Skin epidermis (tissue), 12 donors: ENCODE results near the gene PIBF1.
"Not testable (repeated sequence)": the region's sequence is repeated elsewhere in the genome, so short reads cannot be mapped to it uniquely, and the experiment has no call there.

Experiments
- H3K27ac ChIP-seq, 21 experiments: fragments of 200-600 bp; sonication (generic) in 11 of 21; one replicate each; pipeline ENCODE4 v1.5.0; 2020; ENCODE audit warnings: mild to moderate bottlenecking in 3 of 21, inconsistent platforms in 2 of 21, moderate library complexity in 2 of 21
- H3K4me3 ChIP-seq, 7 experiments: fragments of 200-600 bp; sonication (generic) in 2 of 7; one replicate each; pipeline ENCODE4 v1.5.0; 2020; ENCODE audit warnings: inconsistent platforms in 2 of 7, mild to moderate bottlenecking in 2 of 7, moderate library complexity in 1 of 7

PIBF1 gene

DNA sequence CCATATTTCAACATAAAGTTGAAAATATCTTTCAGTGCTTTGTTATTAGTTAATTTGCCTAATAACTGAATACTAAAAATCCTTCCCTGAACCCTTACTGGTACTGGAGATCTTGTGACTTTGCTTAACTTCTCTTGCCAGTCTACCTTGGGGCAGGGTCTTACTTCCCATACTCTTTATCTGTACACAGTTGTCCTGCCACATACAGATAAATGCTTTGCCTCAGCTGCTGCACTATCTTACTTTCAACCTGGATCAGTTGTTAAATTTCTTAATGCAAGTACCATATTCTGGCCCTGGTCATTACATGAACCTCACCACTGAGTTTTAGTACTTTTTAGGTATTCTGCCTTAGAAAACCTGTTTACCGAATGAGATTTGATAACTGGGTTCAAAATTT is 107.6 kb downstream of the PIBF1 start:
- H3K4me3 ChIP-seq = no peak overlapping the region
- H3K27ac ChIP-seq = no peak overlapping the region

DNA sequence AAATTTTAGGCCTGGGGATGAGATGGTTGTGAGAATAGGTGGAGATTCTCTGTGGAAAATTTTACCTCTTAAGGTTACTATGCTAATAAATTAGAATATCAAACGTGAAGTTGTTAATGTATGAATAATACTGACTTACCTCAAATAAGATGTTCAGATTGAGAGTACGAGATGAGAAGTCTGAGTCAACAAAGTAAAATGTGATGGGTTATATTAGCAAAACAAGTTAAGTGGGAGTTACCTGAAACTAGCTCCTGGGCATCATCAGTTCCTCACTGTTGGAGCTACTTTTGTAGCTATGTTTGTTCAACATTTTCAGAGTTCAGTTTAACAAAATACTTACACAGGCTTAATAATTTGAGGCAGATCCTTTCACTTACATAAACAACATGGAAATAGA is 108.6 kb downstream of the PIBF1 start:
- H3K27ac ChIP-seq = no peak overlapping the region
- H3K4me3 ChIP-seq = no peak overlapping the region

DNA sequence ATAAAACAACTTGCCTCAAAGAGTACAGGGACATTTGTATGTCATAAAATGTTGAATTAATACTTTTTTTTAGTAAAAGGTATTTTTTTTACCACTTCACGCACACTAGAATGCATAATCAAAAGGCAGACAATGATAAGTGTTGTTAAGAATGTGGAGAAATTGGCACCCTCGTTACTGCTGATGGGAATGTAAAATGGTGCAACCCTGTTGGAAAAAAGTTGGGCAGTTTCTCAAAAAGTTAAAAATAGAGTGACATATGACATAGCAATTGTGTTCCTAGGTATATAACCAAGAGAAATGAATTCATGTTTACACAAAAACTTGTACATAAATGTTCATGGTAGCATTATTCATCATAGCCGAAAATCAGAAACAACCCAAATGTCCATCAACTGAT is 109.5 kb downstream of the PIBF1 start:
- Histone ChIP-seq H3K4me3 (no peak overlapping the region), H3K27ac (no peak overlapping the region)

DNA sequence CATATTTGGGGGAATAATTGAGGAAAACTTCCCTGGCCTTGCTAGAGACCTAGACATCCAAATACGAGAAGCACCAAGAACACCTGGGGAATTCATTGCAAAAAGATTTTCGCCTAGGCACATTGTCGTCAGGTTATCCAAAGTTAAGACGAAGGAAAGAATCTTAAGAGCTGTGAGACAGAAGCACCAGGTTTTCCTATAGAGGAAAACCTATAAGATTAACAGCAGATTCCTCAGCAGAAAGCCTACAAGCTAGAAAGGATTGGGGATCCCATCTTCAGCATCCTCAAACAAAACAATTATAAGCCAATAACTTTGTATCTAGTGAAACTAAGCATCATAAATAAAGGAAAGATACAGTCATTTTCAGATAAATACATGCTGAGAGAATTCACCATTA is 114.9 kb downstream of the PIBF1 start:
- Histone ChIP-seq H3K27ac (no peak overlapping the region), H3K4me3 (no peak overlapping the region)

DNA sequence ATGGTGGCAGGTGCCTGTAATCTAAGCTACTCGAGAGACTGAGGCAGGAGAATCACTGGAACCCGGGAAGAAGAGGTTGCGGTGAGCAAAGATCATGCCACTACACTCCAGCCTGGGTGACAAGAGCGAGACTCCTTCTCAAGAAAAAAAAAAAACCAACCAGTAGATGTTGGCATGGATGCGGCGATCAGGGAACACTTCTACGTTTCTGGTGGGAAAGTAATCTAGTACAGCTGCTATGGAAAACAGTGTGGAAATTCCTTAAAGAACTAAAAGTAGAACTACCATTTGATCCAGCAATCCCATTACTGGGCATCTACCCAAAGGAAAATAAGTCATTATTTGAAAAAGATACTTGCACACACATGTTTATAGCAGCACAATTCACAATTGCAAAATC is 119.6 kb downstream of the PIBF1 start:
- not testable (repeated sequence) for H3K27ac ChIP-seq, H3K4me3 ChIP-seq

DNA sequence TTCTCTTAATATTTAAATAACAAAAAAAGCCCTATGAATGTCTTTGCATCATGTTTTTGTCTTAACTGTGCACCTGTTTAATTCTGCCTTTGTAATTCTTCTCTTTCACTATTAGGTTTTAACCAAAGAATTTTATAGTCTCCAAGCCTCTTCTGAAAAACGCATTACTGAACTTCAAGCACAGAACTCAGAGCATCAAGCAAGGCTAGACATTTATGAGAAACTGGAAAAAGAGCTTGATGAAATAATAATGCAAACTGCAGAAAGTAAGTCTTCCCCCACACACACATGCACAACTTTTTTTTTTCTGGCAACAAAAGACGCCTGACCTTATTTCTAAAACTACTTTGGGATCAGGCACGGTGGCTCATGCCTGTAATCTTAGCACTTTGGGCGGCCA is 126.5 kb downstream of the PIBF1 start:
- H3K27ac ChIP-seq = no peak overlapping the region
- no peak overlapping the region for H3K4me3 ChIP-seq

DNA sequence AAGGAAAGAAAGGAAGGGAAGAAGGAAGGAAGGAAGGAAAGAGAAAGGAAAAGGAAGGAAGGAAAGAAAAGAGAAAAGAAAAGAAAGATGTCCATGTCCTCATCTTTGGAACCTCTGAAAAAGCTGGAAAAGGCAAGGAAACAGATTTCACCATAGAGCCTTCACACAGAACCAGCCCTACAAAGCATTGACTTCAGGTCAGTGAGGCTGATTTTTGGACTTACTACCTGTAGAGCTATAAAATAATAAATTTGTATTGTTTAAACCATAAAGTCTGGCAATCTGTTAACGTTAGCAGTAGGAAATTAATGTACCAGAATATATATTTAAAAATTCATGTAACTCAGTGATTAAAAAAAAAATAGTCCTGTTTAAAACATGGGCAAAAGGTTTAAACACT is 130.0 kb downstream of the PIBF1 start:
- H3K27ac ChIP-seq = no peak overlapping the region
- no peak overlapping the region for H3K4me3 ChIP-seq

DNA sequence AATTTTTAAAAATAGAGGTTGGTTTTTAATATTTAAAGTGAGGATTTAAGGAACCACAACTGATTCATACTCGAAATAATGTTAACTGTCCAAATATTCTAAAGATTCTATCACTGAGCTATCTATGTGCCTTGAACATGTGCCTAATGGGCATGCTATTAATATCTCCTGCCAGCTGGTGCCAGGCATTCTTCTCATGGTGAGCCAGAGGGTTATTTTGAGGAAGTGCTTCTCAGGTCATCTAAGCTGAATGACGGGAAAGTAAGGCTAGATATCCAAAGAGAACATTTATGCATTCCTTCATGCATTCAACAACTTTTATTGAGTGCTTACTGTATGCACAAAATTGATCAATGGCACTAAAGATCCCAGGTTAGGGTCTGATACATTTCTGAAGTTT is 138.2 kb downstream of the PIBF1 start:
- Histone ChIP-seq H3K27ac (no peak overlapping the region), H3K4me3 (no peak overlapping the region)

DNA sequence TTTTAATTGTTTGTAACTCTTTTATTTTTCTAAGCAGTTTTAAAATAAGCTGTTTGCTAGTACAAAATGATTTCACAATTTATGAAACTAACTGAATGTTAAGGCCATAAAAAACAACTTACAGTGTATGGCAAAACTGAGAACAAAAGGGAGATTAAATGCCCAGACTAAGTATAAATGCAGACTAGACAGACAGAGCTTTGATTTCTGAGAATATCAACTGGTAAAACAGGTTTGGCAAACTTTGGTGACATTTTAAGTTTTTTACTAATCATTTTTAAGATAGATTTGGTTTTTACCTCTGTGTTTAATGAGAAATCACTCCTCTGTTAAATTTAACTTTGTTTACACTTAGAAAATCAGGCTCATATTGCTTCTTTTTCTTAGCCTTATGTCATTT is 149.4 kb downstream of the PIBF1 start:
- peak overlapping the region in 2 of 21 experiments; percentile 1 to 34 for H3K27ac ChIP-seq
- H3K4me3 ChIP-seq = no peak overlapping the region

DNA sequence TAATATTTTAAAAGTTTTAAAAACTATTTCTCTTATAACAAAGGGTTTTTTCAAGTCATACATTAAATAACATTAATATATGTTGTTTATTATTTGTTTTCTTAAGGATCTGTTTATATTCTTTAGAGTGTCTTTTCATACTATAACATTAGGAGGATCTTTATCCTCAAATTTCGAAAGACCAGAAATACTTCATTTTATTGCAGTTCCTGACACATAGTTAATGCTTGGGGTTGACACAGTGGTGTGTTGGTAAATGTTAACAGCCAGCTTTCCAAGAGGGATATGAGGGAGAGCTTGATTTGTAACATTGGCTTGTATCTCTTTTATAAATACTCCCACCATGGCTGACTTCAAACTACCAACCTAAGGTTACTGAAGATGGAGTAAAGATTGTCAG is 150.3 kb downstream of the PIBF1 start:
- Histone ChIP-seq H3K27ac (no peak overlapping the region), H3K4me3 (no peak overlapping the region)

DNA sequence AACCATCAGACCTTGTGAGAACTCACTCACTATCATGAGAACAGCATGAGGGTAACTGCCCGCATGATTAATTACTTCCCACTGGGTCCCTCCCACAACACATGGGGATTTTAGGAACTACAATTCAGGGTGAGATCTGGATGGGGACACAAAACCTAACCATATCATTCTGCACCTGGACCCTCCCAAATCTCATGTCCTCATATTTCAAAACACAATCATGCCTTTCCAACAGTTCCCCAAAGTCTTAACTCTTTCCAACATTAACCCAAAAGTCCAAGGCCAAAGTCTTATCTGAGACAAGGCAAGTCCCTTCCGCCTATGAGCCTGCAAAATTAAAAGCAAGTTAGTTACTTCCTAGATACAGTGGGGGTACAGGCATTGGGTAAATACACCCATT is 164.3 kb downstream of the PIBF1 start:
- H3K4me3 ChIP-seq, H3K27ac ChIP-seq: not testable (repeated sequence)

DNA sequence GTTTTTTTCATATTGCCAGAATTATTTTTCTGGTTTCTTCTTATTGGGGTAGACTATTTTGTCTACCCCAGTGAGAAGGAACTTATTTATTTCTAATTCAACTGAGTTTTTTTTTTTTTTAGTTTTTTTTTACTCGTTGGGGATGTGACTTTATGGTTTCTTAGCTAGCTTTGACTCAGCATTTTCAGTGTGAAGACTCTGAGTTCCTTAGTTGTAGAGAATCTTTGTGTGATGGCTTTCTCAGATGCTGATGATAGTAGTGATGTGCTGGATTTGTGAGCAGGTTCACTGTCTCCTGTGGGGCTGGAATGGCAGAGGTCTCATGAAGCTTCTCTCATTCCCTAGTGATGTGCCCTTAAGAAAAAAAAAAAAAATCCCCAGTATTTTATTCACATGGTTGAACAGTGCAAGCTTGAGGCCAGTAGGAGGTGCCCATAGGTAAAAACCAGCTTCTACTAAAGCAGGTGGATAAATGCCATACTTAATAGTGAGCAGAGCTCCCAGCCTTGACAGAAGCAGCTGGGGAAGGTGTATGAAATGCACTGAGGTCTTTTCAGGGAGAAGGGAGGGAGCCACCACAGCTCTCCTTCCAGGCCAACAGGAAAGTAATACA is 170.7 kb downstream of the PIBF1 start:
- no peak overlapping the region for H3K27ac ChIP-seq

DNA sequence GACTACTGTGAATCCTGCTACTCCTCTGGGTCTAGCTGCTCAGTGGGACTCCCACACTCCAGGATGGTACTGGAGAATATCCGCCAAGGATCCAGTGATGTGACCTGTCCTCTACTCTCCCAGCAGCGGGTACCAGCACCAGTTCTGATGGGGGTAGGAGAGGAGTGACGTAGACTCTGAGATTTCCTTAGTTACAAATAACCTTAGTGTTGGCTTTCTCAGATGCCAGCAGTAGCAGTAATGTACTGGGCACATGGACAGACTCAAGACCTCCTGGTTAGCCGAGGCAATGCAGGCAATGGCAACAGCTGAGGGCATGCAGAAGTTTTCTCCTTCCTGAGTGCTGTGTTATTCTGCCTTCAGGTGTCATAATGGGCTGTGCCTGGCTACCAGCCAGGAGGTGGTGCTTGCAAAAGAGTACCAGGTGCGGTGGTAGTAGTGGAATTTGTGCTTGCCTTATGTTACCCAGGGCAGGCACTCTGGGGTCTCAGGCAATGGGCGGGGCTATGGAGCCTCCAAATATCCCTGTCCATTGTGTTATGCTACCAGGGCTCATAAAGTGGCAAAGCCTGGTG is 171.5 kb downstream of the PIBF1 start:
- Histone ChIP-seq H3K4me3 (no peak overlapping the region), H3K27ac (no peak overlapping the region)

More for the DNA sequence above, 170.7 kb downstream of the PIBF1 start:
- H3K4me3 ChIP-seq = no peak overlapping the region

DNA sequence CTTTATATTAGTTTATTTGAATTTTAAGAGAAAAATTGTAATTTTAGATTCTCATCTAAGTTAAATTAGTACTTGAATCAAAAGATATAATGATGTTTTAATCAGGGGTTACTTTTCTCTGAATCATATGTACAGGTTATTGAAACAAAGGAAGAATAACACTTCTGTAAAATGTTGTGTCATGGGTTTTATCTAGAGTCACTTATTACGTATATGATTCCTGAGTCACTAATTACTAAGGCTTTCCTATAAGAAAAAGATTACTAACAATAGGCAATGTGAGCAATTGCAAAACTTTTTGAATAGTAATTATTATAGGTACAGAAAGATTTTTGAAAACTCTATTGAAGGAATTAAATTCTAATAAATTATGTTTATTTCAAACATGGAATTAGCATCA is 177.7 kb downstream of the PIBF1 start:
- Histone ChIP-seq H3K4me3 (no peak overlapping the region), H3K27ac (peak overlapping the region in 2 of 21 experiments; percentile 30 to 42)

DNA sequence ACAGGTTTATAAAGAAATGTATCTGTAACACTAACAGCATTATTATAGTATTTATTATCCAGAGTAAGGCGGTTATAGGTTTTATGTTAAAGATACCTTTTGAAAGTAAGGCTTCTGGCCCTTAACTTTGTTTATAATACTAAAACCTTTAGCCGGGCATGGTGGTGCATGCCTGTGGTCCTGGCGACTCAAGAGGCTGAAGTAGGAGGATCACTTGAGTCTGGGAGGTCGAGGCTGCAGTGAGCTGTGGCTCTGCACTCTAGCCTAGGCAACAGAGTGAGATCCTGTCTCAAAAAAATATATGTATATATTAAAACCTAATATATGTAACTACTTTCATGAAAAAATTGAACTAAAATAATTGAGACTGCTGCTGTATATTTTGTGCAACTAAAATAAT is 178.2 kb downstream of the PIBF1 start:
- Histone ChIP-seq H3K4me3 (no peak overlapping the region), H3K27ac (peak overlapping the region in 4 of 21 experiments; percentile 5 to 42 (median 26))

DNA sequence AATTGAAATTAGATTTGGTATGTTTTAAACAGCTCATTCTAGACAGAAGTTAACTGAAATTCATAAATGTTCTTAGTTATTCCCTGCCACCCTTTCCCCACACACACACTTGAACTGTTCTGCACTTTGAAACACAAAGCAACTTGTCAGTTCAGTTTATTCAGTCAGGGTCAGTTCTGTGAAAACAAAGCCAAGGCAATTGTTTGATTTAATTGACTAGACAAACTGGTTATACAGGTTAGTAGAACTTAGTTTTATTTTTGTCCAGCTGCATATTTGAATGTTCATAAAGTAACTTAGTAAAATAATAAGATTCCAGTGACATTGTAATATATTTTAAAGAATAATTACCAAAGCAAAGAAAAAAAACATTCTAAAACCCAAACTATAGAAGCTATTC is 178.6 kb downstream of the PIBF1 start:
- no peak overlapping the region for H3K4me3 ChIP-seq
- H3K27ac ChIP-seq = peak overlapping the region in 2 of 21 experiments; percentile 22 to 30

DNA sequence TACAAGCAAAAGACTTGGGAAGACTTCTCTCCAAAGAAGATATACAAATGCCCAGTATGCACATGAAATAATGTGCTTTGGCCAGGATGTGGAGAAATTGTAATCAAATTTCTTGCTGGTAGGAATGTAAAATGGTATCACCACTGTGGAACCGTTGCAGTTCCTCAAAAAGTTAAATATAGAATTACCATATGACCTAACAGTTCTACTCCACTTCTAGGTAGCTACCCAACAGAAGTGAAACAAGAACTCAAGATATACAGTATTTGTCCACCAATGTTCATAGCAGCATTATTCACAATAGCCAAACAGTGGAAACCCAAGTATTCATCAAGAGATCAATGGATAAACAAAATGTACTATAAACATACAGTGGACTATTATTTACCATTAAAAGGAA is 181.8 kb downstream of the PIBF1 start:
- H3K4me3 ChIP-seq = no peak overlapping the region
- H3K27ac ChIP-seq = no peak overlapping the region

DNA sequence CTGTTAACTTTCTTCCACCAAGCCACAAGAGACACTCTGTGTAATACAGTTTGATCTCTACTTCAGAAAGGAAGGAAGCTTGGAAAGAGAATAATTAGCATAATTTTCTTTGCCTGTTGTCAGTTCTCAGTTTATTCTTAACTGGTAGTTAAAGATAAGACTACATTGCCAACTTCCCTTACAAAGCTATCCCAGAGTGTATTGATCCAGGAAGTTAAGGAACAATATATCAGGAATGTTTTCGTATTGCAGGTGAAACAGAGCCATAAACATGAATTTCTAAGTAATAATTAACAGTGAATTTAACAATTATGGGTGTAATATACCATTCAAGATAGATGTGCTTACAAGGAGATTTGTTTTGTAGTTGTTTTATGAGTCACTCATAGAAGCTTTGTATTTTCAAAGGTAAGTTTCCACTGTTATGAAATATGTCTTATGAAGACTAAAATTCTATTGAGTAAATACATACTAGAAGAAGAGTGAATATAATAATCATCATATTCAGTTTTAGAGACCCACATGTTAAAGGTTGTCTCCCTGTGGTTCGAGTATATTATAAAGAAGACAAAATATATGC is 188.5 kb downstream of the PIBF1 start:
- no peak overlapping the region for H3K27ac ChIP-seq
- no peak overlapping the region for H3K4me3 ChIP-seq

DNA sequence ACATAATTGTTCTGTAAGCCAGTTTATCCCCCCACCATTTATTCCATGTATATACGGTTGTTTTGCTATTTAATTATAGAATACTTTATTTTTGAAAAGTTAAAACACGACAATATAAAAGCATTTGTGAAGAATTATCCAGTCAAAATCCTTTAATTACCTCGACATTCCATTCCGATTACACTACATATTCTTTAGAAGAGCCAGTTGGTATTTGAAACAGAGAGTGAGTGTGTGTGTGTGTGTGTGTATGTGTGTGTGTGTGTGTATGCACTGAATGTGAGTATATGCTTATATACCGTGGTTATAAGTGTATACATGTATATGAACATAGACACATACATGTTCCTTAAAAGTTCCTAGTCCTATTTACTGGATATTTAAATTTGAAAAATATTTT is 189.0 kb downstream of the PIBF1 start:
- H3K4me3 ChIP-seq = no peak overlapping the region
- H3K27ac ChIP-seq = no peak overlapping the region

DNA sequence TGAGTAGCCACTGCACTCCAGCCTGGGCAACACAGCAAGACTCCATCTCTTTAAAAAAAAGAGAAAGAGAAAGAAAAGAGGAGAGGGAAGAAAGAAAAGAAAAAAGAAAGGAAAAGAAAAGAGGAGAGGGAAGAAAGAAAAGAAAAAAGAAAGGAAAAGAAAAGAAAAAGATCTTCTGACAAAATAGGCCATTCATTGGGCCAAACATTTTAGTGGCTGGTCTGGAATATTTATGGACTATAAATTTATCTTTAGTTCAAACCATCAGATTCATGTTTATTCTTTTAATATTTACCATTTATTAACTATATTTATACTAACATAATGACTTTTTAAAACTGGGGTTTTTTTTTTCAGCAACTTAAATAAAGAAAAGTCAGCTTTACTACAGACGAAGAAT is 191.3 kb downstream of the PIBF1 start:
- no peak overlapping the region for H3K4me3 ChIP-seq
- no peak overlapping the region for H3K27ac ChIP-seq

DNA sequence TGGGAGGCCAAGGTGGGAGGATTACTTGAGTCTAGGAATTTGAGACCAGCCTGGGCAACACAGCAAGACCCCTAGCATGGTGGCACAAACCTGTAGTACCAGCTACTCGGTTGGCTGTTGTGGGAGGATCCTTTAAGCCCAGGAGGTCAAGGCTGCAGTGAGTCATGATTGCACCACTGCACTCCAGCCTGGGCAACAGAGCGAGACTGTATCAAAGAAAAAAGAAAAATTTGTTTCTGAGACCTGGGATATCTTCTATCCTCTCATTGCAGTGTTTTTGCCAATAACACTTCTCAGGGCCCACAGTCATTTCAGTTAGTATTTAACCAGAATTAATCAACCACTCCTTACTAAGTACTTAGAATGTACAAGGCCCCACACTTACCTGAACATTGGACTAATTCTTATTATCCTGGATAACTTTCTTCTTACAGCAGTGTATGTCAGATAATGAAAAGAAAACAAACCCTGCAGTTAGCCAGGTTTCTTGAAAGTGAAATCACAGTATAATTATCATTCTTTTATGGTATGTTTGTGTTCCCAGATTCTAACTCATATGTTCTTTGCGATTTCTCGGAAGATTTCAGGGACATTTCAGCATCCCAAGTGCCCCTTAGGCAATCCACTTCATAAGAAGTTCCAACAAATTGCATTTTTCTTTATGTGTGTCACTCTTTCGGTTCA is 201.3 kb downstream of the PIBF1 start:
- Histone ChIP-seq H3K4me3 (no peak overlapping the region), H3K27ac (peak overlapping the region in 2 of 21 experiments; percentile 15 to 63)
